HG03103 (cell line): ENCODE data around the gene EDNRA.

Experiments
- ATAC-seq: cut with Tn5 transposase; IDR thresholded peaks from one replicate; pipeline ENCODE4 v1.9.1; 2021; ENCODE audit warnings: low read depth; ENCODE audit not compliant: unreplicated experiment

The EDNRA gene

DNA sequence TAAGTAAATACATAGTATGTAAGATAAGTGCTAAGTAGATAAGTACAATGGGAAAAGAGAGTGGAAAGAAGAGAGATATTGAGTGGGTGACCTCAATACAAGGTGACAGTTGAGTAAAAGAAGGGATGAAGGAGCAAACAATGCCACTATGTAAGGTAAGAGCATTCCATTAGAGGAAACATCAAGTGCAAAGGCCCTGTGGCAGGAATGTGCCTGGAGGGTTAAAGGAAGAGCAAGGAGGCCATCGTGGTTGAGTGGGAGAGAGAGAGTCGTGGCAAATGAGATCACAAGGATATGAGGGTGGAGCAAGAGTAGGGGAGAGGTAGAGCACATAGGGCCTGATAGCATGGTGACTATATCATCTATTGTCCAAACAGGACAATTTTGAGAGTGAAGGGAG lies 13.4 kb downstream of the EDNRA start:
- no peak for ATAC-seq

DNA sequence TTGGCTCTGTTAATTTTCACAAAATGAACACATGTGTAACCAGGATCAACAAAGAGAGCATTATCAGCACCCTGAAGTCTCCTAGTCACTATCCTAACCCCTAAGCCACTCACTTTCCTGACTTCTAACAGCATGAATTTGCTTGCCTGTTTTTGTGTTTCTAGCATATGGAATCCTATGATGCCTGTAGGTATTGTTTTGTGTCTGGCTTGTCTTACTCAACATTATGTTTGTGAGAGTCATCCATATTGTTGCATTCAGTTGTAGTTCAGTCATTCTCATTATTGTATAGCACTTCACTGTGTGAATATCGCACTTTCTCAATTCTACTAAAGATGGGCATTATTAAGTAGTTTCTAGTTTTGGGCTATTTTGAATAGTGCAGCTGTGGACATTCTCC lies 15.6 kb downstream of the EDNRA start:
- no peak for ATAC-seq

DNA sequence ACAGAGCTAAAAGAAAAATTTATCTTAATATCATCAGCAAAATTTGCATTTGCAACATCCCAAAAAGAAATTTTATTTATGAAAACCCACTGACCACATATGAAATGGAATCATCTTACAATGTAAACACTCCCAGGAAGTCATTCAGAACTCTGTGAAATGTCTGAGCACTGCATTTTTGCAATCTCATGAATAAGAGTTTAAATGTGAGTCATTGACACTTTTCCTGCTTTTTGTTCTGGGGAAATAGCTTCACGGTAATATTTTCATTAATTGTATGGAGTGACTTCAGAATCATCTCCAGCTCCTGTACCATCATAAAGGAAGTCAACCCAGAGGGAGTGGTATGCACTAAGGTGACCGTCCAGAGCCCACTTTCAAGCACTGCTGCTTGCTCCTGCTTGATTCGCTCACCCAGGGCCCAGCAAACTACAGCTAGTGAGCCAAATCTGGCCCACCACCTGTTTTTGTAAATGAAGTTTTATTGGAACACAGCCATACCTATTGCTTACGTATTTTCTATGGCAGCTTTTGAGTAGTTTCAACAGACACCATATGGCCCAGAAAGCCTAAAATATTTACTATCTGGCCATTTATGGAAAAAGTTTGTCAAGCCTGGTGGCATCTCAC lies 17.2 kb downstream of the EDNRA start:
- ATAC-seq: no peak

DNA sequence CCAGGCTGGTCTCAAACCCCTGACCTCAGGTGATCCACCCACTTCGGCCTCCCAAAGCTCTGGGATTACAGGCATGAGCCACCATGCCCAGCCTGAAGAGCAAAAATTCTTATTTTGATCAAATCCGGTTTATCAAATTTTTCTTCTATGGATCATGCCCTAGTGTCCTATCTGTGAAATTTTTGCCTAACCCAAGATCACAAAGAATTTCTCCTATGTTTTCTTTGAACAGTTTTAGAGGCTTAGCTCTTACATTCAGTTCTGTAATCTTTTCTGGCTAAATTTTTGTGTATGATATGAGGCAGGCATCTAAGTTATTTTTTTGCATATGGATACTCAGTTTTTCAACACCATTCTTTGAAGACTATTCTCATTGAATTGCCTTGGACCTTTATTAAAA lies 27.4 kb downstream of the EDNRA start:
- ATAC-seq: no peak

DNA sequence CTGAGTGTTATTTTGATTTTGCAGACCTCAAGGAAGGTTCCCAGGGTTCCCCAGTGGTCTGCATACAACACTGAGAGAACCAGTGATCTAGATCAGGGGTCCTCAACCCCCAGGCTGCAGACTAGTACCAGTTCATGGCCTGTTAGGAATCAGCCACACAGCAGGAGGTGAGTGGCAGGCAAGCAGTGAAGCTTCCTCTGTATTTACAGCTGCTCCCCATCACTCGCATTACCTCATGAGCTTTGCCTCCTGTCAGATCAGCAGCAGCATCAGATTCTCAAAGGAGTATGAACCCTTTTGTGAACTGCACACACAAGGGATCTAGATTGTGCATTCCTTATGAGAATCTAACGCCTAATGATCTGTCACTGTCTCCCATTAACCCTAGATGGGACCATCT lies 28.5 kb downstream of the EDNRA start:
- no peak for ATAC-seq

DNA sequence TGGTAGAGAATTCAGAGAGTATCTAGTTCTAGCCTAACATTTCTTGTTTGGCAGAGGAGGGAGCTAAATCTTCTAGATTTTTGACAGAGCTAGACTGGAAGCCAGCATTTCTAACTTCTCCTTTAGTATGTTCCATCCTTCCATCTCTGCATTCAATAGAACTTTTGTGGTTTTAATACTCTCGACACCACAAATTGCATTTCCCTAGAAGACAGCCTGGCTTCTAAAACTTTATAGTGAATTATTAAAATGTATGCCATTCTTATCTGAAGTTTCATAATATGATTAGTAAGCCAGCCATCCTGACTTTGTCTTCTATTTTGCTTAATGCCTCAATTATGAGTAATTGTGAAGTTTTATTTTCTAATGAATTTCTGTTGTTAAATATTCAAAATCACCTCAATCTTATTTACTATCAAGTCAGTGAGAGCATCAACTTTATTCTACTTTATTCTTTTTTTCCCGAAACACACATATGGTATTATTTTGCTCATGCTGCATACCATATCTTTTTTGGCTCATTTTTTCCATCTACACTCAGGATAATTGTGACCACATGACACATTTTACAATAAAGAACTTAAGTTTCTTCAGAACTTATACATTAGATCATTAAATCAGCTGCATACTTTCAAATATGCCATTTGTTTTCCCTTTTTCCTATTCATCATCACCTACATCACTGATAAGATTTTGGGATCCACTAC lies 30.2 kb downstream of the EDNRA start:
- ATAC-seq: no peak

DNA sequence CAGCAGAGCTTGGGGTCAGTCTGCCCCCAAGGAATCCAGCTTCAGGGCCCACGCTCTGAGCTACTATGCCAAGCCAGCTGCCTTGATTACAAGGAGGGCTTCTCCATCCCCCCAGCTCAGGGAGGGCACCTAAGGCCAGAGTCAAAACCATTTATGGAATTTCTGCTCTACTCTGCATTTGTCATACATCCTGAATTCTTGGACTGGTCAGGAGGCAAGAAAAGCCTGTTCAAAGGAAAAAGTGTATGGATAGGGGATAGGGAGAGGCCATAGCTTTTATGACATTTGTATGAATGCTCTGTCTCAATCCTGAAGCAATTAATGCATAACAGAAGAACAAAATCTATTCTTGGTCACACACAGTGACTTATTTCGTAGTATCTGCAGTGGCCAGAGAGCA lies 32.2 kb downstream of the EDNRA start:
- ATAC-seq: no peak

DNA sequence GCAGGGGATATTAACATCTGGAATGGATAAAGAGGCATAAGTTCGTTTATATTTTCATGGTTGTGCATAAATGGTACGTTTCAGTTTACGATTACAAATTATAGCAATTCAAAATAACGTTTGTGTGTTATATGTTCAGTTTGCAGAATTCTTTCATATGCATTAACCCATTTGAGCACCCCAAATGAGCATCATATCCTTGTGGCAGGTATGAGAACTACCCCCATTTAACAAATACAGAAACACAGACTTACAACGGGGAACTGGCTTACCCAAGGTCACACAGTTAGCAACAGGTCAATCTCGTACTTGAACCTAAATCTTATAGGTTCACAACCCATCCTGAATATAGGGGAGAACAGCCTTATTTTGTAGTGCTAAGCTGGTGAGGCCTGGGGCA lies 33.1 kb downstream of the EDNRA start:
- no peak for ATAC-seq

DNA sequence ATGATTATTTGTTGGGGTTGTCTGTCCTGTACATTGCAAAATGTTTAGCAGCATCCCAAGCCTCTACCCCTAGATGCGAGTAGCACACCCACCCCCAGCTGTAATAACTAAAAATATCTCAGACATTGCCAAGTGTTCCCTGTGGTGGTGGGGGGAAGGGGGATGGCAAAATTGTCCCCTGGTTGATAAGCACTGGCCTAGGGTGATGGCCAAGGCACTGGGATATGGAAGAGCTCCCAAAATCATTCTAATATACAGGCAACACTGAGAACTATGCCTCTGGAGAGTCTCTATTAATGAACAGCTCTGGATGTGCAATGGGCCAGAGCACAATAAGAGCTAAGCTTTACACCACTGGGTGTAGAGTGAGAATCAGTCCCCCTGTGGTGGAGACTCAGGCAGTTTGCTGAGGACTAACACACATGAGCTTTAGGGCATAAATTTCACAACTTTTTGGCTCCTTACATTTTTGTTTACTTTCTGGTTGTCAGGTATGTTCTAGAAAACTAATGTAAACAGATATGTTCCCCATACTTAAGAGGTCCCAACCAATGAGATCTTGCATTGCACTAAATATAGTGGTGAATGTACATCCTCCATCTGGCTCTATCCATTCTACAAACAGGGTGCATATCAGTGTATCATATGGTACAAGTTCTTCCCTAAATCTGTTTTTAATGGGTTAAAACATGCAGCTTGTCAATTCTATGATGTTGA lies 34.5 kb downstream of the EDNRA start:
- no peak for ATAC-seq

DNA sequence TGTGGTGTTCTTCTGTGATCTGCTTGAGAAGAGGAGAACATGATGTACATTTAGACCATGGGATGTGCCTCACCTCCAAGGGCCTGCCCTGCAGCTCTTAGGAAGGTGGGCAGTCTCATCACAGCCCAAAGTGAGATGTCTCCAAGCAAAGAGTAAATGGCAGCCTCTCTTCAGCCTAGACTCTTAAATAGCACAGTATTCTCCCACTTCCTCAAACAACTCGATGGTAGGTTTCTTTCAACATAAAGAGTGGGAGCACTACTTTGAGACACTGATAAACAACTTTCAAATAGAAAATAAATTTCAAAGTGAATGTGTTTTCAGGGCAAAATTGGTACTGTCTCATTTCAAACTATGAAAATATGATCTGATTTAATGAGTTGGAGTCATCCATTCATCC lies 35.2 kb downstream of the EDNRA start:
- ATAC-seq: no peak

DNA sequence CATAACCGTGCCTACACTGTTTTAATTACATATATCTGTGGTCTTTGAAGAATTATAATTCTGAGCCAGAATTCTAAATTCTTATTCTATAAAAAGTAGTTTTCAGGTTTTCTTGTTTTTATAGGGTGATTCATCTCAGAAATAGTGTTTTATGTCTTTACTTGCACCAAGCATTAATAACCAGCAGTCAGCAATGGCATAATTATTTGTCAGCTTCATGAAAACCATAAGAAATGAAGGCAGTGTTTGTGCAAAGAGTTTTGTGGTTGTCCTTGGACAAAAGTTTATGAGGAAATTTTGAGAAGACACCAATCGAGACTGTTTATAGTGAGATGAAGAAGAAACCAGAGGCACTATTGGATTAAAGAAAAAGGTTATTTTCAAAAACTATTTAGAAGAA lies 37.2 kb downstream of the EDNRA start:
- ATAC-seq: no peak

DNA sequence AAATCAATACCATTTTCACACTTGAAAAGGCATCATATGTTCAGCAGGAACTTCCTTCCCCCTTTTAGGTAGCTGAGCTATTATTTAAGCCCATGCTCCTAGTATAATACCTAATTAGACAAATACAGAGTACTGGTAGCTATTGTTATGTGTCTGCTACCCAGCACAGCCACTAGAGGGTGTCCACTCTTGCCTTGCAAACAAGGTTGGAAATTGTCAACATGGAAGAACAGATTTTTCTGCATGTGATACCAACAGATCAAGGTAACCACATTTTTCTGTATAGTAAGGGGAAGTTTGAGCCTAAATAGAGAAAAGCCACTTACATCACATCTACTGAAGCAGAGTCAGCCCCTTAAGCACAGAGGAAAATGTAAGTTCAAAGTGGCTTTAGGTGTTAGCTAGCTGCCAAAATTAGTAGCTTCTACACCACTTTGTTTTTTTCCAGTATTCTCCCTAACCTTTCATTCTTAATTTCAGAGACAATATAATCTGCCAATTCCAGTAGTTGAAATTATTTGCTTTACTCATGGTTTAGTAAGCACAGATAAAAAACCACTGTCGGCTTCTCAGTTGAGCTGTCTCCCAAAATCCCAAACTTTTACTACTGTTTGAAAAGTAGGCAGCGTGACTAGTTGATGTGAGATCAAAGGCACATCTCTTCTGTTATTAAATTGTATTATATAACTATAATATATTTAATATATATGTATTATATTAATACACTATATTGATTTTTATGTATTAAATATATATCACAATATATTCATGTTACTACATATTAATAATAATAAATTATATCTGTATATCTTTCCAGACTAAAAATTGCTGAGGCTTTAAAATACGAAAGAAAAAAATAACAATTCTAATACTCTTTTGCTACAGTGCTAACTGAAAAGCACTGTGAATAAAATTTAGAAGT lies 38.2 kb downstream of the EDNRA start:
- peak; percentile 93 for ATAC-seq

DNA sequence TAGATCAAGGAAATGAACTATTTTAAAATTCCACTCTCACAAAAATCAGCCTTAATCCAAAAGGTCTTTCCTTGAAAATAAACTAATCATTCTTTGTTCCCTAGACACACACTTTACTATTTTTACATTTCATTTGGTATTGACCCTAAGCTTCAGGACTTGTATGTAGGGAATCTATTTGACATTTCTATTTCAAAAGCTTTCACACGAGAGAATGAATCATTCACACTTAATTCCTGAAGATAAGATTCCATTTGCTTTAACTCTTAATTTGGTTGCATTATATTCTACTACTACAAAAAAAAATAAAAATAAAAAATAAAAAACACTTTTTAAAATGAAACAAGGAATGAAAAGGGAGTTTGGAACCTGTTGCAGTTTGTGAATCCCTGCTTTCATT lies 43.7 kb downstream of the EDNRA start:
- no peak for ATAC-seq

DNA sequence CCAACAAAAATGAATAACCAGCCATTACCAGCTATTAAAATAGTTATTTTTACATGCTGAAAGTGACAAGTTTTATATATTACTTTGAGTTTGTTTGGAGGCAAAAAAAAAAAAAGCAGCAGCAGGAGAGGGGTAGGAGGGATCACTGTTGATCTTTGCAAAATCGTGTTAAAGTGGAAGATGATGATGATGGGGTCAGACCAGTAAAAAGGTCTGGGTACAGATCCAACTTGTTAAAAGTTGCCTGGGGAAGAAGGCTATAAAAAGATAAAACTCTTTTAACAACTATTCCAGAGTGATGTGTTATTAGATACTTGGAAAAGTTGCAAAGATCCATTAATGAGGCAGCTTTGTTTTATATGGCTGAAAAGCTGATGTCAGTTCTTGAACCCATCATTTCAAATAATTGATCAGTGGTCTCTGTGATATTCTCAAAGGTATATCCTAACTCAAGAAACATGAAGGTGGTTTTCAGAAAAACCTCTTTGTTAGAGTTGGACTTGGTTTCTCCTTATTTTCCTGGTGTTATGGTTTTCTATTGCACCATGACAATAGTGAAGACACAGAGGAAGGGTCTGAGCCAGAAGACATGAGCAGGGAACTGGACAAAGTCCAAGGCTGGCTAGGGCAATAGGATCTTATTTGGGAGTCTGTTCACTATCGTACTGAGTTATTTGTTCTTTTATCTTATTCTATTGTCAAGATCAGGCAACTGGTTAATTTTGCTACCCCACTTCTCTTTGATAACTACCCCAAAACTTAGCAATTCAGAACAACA lies 44.8 kb downstream of the EDNRA start:
- ATAC-seq: no peak

DNA sequence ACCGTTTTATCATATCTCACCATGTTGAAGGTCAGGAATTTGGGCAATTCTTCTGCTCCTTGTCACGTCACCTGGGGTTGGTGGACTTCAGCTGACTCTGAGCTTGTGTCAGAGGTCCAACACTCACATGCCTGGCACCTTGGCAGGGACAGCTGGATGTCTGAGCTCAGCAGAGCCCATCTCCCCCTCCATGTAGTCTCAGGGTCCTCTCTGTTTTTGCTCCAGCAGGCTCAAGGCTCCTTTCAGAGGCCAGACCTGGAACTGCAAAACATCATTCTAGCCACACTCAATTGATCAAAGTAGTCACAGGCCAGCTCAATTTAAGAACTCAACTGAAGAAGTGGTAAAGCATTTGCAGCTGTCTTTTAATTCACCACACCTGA lies 45.4 kb downstream of the EDNRA start:
- ATAC-seq: no peak

DNA sequence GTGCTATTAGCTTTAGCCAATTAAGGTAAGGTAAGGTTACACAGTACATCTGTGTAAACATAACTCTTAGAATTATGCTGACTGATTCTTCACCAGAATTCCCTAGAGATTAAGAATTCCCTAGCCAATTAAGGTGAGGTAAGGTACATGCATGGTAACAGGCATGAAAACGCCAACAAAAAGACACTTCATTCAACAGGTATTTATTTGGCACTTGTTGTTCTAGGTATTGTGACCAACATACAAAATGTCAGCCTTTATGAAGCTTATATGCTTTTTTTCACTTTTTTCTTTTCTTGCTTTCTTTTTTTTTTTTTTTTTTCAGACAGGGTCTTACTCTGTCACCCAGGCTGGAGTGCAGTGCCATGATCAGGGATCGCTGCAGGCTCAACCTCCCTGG lies 47.2 kb downstream of the EDNRA start:
- no peak for ATAC-seq

DNA sequence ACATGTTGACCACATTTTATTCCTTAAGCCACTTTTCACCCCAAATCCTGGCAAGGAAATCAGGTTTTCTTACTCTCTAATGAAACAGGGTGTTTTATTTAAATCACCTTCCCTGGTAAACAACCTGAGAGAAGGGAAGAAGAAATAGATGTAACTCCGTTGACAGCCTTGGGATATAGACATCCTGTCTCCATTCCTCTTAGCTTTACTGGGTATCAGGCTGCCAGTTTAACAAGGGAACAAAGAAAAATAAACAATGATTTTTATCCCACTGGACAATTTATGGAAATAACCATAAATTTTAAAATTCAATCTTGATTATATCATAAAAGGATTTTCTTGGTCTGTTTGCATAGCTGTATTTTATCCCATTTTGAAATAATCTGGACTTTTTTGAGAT lies 49.2 kb downstream of the EDNRA start:
- no peak for ATAC-seq

DNA sequence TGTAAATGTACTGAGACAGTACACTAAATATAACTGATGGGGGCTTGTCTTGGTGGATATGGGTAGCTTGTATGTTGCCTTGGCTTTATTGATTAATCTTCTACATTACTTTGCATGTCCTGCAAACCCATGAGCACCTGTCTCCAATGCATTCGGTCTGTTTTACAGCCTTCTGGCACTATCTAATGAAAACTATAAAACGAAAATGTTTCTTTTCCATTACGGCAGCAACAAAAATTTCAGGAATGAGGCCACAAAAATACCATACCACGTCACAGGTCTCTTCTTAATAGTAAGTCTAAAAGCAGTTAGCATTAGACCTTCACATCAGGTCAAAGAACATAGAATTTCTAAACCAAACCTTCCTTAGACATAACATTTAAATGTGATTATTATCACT lies 49.8 kb downstream of the EDNRA start:
- no peak for ATAC-seq

DNA sequence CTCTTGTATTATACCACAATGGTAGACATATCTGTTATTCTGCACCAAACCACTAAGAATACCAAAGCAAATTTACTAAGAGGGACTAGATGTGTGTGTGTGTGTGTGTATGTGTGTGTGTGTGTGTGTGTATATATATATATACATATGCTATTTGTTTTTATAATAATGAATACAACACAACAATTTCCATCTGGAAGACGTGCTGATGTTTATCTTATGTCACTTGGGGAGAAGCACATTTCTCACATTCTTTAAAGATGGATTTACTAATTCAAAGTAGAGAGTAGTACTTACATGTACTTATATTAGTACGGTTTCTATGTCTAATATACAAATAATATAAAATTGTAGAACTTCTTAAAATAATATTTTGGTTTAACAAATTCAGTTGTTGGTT lies 52.0 kb downstream of the EDNRA start:
- ATAC-seq: no peak

DNA sequence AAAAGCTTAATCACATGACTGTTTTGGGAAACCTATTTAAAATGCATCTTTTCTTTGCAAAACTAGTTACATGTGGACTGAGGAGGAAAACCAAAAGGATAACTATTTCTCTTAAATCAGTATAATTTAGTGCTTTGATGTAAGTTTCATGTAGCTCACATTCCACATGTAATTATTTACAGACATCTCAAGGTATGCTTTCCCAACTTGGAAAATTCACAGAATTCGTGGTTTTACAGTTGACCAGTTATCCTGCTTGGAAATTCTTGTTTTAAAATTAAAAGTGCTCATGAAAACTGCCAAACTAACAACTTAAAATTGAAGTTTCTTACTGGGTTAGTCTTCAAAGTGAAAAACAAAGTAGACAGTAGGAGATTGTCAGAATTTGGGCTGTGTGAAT lies 52.4 kb downstream of the EDNRA start:
- ATAC-seq: no peak
